ENCODE measurements around the gene PKIB. TPM values are rescaled to one million over a fixed set of nuclear protein-coding genes. Genes with fewer than 3 reads are reported as not detected.
"Not testable (repeated sequence)": the region's sequence is repeated elsewhere in the genome, so short reads cannot be mapped to it uniquely, and the experiment has no call there.

Gene PKIB
- polyA plus RNA-seq, 1 donor, result 0.71 TPM

DNA sequence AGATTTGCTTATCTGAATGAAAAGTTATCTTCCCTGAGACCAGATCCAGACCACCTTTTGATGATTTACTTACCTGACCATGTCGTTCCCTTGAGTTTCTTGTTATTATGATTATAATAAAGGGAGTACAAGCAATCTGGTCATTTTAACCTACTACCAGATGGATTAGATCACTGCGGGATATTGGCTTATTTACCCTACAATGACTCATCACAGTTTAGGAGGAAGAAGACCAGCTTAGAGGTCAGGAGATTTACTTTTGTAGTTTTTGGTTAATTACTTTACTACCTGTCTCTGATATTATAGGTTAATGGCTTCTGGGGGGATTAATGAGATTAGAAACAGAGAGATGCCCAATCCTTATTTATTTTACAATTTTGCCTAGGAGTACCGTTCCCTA lies 10.7 kb downstream of the PKIB start:
- DNase-seq (ENCODE audit: low read depth), result no peak

DNA sequence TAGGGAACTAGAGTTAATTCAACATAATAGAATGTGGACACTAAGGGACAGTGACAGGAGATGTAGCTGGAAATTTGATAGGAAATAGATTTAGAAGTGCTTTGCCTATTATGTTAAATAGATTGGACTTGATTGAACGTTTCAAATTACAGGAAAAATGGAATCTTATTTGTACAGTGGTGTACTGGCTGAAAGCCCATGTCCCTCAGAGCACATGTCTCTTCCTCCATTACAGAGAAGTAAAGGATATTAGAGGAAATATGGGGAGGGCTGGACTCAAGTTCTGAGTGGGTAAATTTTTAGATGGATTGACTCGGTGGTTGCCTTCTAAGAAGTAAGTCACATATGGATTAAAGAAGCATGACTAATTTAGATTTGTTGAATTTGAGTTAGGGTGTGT lies 11.4 kb downstream of the PKIB start:
- no peak for DNase-seq (ENCODE audit: low read depth)

DNA sequence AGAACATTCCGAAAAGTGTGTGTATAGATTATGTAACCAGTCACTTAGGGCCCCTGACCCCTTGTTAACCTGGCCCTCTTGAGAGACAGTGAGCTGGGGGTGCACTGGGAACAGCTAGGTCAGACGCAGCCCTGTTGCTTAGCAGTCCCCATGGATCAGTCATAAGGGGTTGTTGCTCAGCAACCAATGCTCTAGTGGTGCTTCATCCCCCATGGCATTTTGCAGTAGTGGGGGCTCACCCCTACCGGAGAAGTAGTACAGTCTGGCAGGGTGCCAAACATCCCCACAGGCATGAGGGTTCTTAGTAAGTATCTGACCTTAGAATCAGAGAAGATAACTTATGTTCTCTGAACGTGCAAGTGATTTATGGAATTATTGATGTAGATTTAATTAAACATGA lies 12.3 kb downstream of the PKIB start:
- DNase-seq (ENCODE audit: low read depth), result no peak

DNA sequence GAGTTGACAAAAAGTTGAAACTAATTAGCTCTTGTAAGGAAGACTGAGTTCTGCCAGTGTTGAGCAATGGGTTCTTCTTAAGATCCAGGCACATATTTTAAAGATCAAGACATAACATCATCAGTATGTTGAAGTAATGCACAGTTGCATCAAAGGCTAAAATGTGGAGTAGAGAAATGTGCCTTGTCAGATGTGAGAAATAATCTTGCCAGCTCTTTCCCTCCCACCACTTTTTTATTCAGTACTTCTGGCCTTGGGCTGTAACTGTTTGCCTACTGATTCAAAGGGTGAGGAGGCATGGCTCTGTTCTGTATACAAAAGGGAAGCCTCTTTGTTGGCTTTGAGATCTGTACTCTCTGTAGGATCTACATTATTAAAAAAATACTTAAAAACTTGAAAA lies 13.1 kb downstream of the PKIB start:
- DNase-seq (ENCODE audit: low read depth), result no peak

DNA sequence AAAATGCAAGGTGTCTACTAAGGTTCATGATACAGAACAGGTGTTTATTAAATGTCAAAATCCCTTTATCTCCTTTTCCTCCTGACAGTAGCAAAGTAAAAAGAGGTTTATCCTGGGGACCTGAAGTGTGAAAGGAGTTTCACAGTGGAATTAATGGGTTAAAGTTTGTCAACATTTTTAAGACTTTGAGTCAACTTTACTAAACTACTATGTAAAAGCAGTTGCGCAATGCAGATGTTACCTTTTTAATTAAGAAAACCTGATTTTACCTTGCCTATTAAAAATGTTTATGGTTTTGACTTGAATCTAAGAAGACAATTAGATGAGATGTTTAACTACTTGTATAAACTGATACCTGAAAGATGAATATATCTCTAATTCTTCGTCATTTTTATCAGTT lies 14.6 kb downstream of the PKIB start:
- DNase-seq (ENCODE audit: low read depth), result no peak

DNA sequence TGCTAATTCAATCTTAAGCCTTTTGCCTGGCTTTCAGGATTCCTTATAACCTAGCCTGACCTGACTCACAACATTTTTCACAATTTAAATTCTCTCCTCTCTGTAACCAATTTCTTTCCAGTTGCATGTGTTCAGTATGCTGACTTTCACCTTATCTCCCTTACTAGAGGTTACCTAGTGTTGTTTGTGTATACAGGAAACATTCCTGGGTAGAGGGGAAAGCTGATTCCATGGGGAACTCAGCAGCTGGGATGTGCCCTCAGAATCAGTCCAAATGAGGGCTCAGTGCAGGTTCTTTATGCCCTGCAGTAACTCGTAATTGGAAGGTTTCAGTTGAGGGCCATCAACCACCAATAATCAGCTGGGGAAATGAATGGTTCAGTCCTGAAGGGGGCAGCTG lies 18.5 kb downstream of the PKIB start:
- DNase-seq (ENCODE audit: low read depth), result no peak

DNA sequence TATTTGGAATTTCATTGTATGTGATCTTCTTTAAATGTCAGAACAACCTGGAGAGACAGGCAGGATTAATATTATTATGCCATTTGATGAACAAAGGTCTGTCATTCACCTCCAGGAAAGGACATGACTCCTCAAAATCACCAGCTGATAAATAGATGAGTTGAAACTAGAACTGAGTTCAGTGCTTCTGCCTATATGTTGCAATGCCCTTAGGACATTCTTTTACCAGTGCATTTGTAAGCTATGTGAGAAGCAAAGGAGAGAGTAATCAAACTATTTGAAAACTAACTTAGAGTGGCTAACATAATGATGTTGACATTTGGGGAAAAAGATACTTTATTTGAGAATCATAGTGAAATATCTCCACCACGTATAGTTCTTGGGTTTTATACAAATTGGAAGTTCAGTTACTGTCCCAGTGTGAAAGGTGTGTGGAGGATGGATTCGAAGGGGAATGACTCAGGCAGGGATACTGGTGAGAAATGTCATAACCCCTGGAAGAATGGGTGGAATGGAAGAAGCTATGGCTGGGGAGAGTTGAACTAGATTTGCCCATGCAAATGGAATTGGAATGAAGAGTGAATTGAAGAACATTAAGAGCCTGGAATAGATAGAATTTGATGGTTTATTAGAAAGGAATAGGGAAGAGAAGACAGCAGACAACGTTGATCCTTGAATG lies 21.5 kb downstream of the PKIB start:
- DNase-seq (ENCODE audit: low read depth), result no peak

DNA sequence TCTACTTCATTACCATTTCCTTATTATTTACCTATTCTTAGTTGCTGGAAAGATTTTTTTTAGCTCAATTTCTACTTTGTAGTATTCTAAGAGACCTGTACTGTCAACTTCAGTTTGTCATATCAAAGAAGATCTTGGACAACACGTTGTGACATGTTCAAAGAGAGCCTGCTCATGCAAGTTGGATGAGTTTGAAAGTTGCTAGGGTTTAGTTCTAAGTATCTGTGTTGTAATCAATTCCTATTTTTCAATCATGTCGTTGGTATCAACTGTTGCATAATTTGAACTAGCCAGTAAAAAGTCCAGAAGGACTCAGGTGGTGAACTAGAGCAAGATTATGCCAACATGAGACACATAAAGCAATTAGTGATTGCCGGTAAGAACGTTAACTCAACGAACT lies 30.2 kb downstream of the PKIB start:
- no peak for DNase-seq (ENCODE audit: low read depth)

DNA sequence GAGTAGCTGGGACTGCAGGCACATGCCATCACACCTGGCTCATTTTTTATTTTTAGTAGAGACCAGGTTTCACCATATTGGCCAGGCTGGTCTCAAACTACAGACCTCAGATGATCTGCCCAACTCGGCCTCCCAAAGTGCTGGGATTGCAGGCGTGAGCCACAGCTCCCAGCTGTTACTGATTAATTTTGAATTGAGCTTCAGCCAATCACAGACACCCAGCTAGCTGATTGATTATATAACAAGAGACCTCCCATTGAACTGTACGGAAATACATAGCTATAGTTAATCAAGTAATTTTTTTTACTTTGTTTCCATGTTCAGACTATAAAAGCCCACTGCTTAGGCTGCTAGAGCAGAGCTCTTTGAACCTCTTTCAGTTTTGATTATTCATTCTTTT lies 31.6 kb downstream of the PKIB start:
- no peak for DNase-seq (ENCODE audit: low read depth)

DNA sequence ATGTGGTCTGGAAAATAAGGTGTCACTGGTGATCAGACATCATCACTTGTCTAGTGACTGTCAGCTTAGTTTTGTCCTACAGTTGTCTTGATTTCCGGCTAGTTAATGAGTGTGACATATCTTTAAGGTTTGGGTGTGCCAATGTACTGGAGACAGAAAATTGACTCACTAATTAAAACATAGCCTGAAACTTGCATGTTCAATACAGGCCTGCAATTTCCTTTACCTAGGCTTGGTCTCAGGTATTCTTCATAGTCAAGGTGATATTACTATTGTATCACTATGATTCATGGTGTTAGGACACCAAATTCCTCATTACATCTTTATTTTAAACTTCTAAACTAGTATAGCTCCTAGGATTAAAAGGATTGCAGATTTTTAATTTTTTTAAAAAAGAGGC lies 32.4 kb downstream of the PKIB start:
- DNase-seq (ENCODE audit: low read depth), result not testable (repeated sequence)

DNA sequence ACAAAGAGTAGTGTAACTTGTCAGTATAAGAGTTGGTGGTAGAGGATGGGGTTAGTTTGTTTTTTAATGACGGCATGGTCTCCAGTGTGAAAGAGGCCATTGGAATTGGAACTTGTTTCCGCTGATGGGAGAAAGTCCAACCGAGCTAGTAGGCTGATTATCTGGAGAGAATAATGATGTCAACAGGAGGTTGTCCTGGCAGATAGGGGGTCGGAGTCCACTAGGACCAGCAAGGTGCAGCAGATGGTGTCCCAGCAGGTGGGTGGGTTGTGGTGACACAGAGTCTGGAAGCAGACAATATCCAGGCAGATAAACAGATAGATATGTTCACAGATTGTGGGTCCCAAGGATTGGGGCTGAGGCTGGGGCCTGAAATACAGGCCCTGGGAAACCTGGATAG lies 35.1 kb downstream of the PKIB start:
- no peak for DNase-seq (ENCODE audit: low read depth)

DNA sequence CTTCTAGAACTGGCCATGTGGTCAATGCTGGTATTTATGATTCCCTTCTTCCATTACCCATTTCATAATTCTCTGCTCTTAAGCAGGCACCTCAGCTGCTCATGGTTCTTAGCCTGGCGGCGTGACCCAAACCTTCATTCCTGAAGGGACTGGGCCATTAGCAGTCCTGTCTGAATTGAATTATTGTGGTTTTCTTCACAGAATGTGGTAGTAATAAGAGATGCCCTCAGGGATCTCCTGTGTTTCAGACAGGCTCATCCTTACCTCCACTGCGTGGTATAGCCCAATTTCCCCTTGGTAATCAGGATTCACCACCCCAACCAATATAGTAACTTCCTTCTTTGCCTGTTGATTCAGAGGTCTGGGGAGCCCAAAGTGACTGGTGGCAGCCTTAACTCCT lies 37.6 kb downstream of the PKIB start:
- DNase-seq (ENCODE audit: low read depth), result no peak

DNA sequence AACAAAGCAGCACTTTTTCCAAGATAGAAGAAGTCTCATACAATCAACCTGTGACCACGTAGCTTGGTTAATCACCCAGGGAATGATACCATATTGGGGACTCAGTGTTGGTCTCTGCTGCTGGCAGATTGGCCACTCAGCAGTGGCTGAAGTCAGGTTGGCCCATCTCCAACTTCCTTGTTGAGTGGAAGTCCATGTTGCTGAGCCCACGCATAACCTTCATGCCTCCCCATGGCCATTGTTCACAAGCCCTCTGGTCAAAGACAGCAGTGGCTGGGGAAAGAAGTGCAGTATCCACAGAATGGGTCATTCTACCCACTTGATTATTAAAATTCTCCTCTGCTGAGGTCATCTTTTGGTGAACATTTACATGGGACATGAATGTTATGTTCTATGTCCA lies 38.5 kb downstream of the PKIB start:
- DNase-seq (ENCODE audit: low read depth), result no peak

DNA sequence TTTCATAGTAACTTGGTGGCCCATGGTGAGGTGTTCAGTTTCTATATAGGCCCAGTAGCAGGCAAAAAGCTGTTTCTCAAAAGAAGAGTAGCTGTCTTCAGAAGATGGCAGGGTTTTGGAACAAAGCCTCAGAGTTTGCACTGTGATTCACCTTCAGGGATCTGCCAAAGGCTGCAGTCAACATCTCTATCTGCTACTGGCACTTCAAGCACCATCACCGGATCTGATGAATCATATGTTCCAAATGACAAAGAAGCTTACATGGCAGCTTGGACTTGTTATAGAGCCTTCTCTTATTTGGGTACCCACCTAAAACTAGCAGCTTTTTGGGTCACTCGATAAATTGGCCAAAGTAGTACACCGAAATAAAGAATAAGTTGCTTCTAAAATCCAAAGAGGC lies 39.5 kb downstream of the PKIB start:
- DNase-seq (ENCODE audit: low read depth), result no peak

DNA sequence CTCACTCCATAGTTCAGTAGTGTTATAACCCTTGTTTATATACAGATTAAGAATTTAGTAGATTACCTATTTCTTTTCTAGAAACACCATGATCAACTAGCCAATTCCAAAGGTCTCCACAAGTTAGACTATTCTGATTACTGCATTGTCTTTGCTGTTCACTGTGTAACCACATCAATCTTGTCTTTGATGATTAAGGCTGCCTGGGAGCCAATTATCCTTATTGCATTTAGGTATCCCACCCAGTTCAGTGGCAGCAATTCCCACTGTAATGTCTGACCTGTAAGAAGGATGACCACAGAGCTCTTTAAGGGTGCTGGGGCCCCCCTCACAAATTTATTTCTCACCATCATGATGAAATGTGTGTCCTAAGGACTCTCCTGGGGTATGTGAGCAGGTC lies 40.2 kb downstream of the PKIB start:
- DNase-seq (ENCODE audit: low read depth), result no peak

DNA sequence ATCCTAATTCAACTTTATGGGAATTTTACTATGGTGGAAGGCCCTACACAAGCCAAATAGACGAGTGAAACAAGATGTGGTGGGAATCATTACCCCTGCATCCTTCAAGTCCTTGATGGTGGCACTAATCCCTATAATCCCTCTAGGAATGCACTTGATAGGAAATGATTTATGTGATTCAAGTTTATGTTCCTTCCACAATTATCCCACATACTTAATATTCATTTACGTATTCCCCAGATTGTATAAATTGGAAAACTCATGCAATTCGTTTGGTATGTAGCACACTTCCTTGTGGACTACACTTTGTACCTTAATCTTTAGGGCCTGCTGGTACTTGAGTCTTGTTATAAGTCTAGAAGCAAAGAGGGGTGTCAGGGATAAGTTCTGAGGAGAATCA lies 40.8 kb downstream of the PKIB start:
- DNase-seq (ENCODE audit: low read depth), result no peak

DNA sequence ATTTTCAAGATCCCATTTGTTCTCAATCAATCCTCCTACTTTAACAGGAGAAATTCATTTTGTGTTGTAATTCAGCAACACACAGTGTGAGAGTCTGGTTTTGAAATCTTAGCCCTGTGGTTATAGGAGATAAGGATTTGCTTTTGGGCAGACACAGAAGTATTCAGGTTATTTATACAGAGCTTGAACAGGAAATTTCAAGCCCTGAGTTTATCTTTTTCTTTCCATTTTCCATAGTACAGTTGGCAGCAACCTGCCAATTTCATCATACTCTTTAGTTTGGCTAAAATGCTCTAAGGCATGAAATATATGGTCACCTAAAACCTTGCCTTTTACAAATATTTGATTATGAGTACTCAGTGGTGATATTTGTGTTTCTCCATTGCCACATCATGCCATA lies 41.4 kb downstream of the PKIB start:
- DNase-seq (ENCODE audit: low read depth), result no peak

DNA sequence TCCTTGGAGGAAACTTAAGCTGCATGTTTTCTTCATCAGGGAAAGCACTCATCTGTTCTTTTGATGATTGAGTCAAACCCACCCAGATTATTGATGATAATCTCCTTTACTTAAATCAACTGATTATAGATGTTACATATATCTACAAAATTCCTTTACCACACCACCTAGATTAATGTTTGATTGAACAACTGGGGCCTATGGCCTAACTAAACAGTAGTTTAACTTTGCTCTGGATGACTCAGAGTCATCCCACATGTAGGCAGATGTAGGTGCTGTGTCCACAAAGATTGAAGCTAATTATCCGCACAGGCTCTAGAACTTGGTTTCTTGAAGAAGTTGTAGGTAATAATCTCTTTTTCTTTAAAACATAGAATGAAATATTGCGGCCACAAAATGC lies 42.2 kb downstream of the PKIB start:
- DNase-seq (ENCODE audit: low read depth), result no peak

DNA sequence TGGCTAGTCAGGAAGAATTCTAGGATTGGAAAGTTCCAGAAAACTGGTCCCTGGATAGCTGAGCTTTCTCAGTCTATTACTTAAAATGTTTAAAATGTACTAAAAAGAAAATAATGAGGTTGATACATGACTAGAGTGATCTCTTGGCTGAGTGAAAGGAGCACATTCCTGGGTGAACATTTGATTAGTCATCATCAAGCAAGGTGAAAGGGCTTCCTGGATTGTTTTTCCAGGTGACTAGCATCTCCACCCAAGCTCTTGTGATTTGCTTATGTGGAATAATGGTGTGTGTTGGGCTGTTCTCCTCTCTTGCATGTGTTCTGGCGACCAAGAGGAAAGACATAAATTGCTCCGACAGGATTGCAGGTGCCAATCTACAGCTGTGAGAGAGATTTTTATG lies 42.9 kb downstream of the PKIB start:
- DNase-seq (ENCODE audit: low read depth), result no peak

DNA sequence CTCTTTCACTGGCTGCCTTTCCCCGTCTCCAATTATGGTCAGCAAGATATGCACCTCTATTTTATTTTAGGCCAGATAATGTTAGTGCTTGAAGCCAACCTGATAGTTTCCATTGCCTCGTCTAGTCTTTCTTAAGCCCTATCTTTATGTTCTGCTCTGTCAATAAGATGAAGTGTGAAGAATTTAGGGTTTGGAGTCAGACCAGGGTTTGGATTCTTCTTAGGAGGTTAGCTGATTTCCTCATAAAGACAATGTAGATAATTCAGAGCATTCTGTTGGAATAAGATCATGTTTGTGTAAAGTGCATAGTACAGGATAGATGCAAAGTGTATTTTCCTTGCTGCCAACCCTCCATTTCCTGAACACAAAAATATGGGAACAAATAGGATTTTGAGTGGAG lies 43.8 kb downstream of the PKIB start:
- DNase-seq (ENCODE audit: low read depth), result no peak

DNA sequence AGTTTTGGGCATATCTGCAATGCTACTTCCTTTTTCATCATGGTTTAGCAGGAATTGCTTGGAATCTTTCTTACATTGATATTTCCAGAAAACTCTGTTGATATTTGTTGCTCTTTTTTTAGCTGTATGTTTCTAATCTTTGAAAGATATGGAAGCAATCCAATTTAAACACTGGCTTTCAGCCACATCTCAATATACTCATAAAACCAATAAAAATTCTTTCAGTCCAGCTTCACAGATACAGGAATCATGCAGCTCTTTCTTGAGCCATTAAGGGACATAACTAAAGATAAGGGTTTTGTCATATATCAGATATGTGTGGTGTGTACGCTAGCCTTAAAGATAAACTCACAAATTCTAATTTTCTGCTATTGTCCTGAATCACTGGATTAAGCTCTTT lies 47.4 kb downstream of the PKIB start:
- DNase-seq (ENCODE audit: low read depth), result no peak

DNA sequence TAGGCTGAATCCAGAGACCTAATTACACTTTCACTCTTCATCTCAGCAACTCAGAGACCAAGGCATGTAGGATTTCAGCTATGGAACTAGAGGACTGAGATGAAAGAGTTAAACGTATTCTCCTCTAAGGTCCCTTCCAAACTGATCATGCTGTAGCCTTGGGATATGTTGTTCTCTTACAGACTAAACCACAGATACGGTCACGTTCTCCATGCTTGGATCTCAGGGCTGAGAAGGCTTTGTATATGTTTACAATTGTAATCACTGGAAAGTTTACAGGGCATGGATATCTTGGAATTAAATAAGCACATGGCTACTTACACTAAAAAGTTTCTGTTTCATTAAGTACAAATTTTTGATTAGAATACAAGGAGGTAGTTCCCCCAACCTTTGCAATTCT lies 50.1 kb downstream of the PKIB start:
- DNase-seq (ENCODE audit: low read depth), result no peak

DNA sequence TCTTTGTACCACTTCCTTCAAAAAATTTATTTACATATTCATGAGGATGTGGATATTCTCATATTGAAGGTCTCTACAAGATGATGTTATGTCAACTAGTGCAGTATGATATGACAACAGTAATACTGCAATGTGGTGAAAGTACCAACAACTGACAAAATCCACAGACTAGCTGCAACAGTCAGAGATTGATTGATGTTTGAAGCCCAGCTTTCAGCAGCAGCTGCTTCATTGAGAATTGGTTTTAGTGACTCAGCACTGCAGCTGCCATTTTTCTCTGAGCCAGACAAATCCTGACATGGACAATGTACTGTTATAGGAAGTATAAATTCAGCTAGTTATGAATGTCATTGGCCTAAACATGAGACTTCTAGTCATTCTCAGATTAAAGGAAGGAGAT lies 53.8 kb downstream of the PKIB start:
- DNase-seq (ENCODE audit: low read depth), result no peak

DNA sequence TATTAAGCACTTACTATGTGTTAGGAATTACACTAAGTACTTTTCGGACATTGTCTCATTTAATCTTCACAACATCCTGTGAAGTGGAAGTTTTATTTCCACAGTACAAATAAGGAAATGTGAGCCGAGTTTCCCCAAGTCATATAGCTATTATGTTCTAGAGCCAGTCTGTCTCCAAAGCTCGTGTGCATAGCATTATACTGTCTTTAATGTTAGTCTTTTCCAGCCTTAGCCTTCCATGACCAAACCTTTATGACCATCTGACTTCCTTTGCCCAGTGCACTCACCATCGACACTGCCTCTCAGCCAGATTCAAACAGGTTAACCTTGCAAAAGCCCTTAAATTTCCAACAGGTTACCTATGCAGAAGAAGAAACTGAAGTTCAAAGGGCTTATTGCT lies 55.7 kb downstream of the PKIB start:
- no peak for DNase-seq (ENCODE audit: low read depth)

DNA sequence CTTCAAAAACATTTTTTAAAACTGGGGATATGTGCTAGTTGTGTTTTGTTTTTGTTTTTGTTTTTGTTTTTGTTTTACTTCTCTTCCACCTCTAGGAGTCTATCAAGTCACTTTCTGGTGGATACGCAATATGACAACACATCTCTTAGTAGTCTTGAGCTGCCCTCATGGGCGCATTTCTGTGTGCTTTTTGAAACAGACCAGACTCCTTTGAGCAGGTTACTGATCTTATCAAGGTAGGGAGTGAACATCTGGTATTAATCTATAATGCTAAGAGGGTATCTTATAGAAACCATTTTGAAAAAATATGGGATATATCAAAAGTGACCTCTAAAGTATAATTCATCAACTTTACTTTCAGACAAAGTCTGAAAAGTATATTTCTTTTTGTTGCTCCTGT lies 56.2 kb downstream of the PKIB start:
- no peak for DNase-seq (ENCODE audit: low read depth)
